DOHH2 (cell line): ENCODE results near the gene PHACTR1.

Experiments used
- EZH2phosphoT487 ChIP-seq: fragments of 200-600 bp; sonication (generic); IDR thresholded peaks from 2 replicates; pipeline ENCODE4 v1.6.1; 2017; ENCODE audit warnings: borderline replicate concordance, mild to moderate bottlenecking, antibody characterized with exemption, low read length, moderate library complexity, mixed read lengths
- TF ChIP-seq, protein P1 (sequence below): fragments of 200-600 bp; sonication (generic); IDR thresholded peaks from one replicate; pipeline ENCODE4 v1.5.1; 2014; ENCODE audit warnings: antibody characterized with exemption, mild to moderate bottlenecking, low read depth, low read length; ENCODE audit not compliant: poor library complexity, severe bottlenecking

- no peak for TF ChIP-seq EZH2phosphoT487
- TF ChIP-seq, protein P1, sequence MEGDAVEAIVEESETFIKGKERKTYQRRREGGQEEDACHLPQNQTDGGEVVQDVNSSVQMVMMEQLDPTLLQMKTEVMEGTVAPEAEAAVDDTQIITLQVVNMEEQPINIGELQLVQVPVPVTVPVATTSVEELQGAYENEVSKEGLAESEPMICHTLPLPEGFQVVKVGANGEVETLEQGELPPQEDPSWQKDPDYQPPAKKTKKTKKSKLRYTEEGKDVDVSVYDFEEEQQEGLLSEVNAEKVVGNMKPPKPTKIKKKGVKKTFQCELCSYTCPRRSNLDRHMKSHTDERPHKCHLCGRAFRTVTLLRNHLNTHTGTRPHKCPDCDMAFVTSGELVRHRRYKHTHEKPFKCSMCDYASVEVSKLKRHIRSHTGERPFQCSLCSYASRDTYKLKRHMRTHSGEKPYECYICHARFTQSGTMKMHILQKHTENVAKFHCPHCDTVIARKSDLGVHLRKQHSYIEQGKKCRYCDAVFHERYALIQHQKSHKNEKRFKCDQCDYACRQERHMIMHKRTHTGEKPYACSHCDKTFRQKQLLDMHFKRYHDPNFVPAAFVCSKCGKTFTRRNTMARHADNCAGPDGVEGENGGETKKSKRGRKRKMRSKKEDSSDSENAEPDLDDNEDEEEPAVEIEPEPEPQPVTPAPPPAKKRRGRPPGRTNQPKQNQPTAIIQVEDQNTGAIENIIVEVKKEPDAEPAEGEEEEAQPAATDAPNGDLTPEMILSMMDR, result no peak
Measured at GRCh38 chr6:12990162-12990561, 273.6 kb downstream of the PHACTR1 start.
